Measurements from ENCODE around the gene PRELP. TPM values are rescaled to one million over a fixed set of nuclear protein-coding genes. Genes with fewer than 3 reads are reported as not detected.

Gene PRELP
- total RNA-seq, 1 experiment from 2014 or later = 0.07 TPM

DNA sequence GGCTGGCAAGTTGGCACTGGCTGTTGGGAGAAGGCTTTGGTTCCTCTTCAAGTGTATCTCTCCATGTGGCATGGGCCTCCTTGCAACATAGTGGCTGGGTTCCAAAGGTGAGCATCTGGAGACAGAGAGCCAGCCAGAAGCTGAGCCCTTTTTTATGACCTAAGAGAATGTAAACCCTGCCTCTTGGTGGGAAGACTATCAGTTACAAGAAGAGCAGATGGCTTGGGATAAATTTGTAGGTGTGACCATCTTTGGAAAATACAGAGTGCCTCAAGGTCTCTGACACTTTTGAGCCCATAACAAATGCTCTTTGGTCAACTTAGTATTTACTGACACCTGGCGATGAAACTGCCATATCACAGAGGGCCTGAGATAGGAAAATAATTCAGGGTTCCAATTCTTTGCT, 31.4 kb upstream of the PRELP start:
- H3K56ac ChIP-seq (ENCODE audit: insufficient read length, low read depth, low read length) = no peak overlapping the region
- H3K27me3 ChIP-seq (ENCODE audit: insufficient read depth, low read length) = no peaks in the 10 kb centered on the region
- H4K20me1 ChIP-seq (ENCODE audit: control insufficient read depth, insufficient read depth, insufficient read length) = no peaks in the 10 kb centered on the region
- no peak overlapping the region for H3K27ac Mint-ChIP-seq
- no peak overlapping the region for H2BK12ac ChIP-seq (ENCODE audit: insufficient read length, low read depth, low read length)
- no peak overlapping the region for H2BK20ac ChIP-seq (ENCODE audit: low read depth, low read length, poor library complexity, severe bottlenecking)
- no peak overlapping the region for H4K91ac ChIP-seq (ENCODE audit: insufficient read length, low read depth, low read length)
- H2BK5ac ChIP-seq (ENCODE audit: insufficient read length, low read length) = no peak overlapping the region
- H3K9me3 ChIP-seq (ENCODE audit: control insufficient read depth, low read depth, low read length) = peaks cover 6% of the 10 kb centered on the region
- no peak overlapping the region for H3K9ac ChIP-seq (ENCODE audit: extremely low read depth, insufficient read length, low read length)
- H3K27me3 Mint-ChIP-seq (ENCODE audit: low read depth) = peaks cover 21% of the 10 kb centered on the region
- H2BK15ac ChIP-seq (ENCODE audit: low read depth, low read length) = no peak overlapping the region
- no peak overlapping the region for H3K4ac ChIP-seq (ENCODE audit: low read depth, low read length)
- H3K79me1 ChIP-seq (ENCODE audit: insufficient read depth, low read depth, low read length, poor library complexity, severe bottlenecking) = no peaks in the 10 kb centered on the region
- no peak overlapping the region for H2AK5ac ChIP-seq (ENCODE audit: insufficient read length, low read length)
- H3K23me2 ChIP-seq (ENCODE audit: insufficient read length, low read depth, low read length, poor library complexity, severe bottlenecking) = no peaks in the 10 kb centered on the region
- H3T11ph ChIP-seq (ENCODE audit: low read length) = no peak overlapping the region
- TF ChIP-seq, protein P1, sequence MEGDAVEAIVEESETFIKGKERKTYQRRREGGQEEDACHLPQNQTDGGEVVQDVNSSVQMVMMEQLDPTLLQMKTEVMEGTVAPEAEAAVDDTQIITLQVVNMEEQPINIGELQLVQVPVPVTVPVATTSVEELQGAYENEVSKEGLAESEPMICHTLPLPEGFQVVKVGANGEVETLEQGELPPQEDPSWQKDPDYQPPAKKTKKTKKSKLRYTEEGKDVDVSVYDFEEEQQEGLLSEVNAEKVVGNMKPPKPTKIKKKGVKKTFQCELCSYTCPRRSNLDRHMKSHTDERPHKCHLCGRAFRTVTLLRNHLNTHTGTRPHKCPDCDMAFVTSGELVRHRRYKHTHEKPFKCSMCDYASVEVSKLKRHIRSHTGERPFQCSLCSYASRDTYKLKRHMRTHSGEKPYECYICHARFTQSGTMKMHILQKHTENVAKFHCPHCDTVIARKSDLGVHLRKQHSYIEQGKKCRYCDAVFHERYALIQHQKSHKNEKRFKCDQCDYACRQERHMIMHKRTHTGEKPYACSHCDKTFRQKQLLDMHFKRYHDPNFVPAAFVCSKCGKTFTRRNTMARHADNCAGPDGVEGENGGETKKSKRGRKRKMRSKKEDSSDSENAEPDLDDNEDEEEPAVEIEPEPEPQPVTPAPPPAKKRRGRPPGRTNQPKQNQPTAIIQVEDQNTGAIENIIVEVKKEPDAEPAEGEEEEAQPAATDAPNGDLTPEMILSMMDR (conservative IDR thresholded peaks at IDR 0.05) = peak; percentile 16; the same call in 1 of the 3 replicates
- H3K4me2 ChIP-seq (ENCODE audit: insufficient read depth, insufficient read length, low read length) = no peak overlapping the region
- no peak overlapping the region for H3K14ac ChIP-seq (ENCODE audit: insufficient read depth, low read length)
- peaks cover 23 to 25% of the 10 kb centered on the region in 2 experiments for H3K4me1 Mint-ChIP-seq
- no peaks in the 10 kb centered on the region for H3K79me2 ChIP-seq (ENCODE audit: insufficient read depth, low read length)
- peaks cover 3 to 8% (median 3%) of the 10 kb centered on the region in 3 experiments; a peak in 6 of 7 replicates for H3K36me3 Mint-ChIP-seq (ENCODE audit: insufficient read depth in 1 of 3, low read depth in 3 of 3)
- H4K5ac ChIP-seq (ENCODE audit: insufficient read length, low read depth, low read length) = no peak overlapping the region
- H2AFZ ChIP-seq (ENCODE audit: low read length) = no peak overlapping the region
- no peak overlapping the region for H3K4me3 Mint-ChIP-seq
- H3K4me1 ChIP-seq (ENCODE audit: insufficient read depth, low read length) = peaks cover 6% of the 10 kb centered on the region; the same call in 1 of the 2 replicates
- no peak overlapping the region for H3K18ac ChIP-seq (ENCODE audit: insufficient read length, low read depth, low read length)
- WGBS (ENCODE audit: extremely low coverage, insufficient read length, low lambda C conversion rate) = no CpG with 5 or more reads among the region's 1 CpG
- peaks cover 8 to 11% of the 10 kb centered on the region in 2 experiments; a peak in 4 of 5 replicates for H3K9me3 Mint-ChIP-seq
- no peak overlapping the region for H4K8ac ChIP-seq (replicated peaks; ENCODE audit: insufficient read length, low read depth, low read length)
- H3K23ac ChIP-seq (ENCODE audit: insufficient read length, low read depth, low read length) = no peak overlapping the region
- no peak overlapping the region for H3K27ac ChIP-seq (ENCODE audit: insufficient read length, low read depth, low read length)
- no peak overlapping the region for H2BK120ac ChIP-seq (ENCODE audit: low read depth, low read length, poor library complexity, severe bottlenecking)
- no peak for DNase-seq

Measured in H9 (cell line).